GM21737 (cell line): ENCODE results near the gene ANKRD24.
"Not testable (repeated sequence)": the region's sequence is repeated elsewhere in the genome, so short reads cannot be mapped to it uniquely, and the experiment has no call there.

ENCODE experiments used
- ATAC-seq: cut with Tn5 transposase; IDR thresholded peaks from one replicate; pipeline ENCODE4 v1.9.1; 2021; ENCODE audit warnings: mild to moderate bottlenecking, moderate library complexity; ENCODE audit not compliant: unreplicated experiment

ANKRD24 gene

DNA sequence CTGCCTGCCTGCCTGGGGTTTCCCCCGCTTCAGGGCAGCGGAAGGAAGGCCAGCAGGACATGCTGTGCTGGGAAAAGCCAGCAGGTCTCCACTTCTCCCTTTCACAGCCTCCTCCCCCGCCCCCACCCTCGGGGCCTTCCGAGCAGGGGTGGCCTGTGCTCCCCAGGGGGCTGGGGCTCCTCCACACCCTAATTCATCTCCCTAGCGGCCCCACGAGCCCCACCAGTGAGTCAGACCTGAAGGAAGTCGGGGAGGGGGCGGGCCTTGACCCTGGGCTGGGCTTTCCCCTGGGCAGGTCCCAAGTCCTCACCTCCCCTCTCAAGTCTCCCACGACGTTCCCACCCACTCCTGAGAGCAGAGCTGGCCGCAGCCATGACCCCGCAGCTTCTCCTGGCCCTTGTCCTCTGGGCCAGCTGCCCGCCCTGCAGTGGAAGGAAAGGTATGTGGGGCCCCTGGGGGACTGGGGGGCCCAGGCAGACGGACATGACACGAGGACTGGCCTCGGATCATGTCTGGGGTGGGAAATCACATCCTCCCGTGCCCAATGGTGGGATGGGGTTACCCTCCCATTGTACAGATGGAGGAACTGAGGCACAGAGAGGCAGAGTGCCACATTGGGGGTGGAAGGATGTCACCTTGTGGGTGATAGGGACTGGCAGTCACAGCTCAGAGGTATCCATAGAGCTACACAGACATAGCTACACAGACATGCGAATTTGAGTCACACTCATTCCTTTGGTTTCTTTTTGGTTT lies 46.9 kb downstream of the ANKRD24 start, which contains the start of gene EBI3:
Gene EBI3 (plus strand): TSS at position 345 of the 753 bp plus-strand sequence. CDS start 28 bp downstream, at position 373.
- ATAC-seq = peak; percentile 68

DNA sequence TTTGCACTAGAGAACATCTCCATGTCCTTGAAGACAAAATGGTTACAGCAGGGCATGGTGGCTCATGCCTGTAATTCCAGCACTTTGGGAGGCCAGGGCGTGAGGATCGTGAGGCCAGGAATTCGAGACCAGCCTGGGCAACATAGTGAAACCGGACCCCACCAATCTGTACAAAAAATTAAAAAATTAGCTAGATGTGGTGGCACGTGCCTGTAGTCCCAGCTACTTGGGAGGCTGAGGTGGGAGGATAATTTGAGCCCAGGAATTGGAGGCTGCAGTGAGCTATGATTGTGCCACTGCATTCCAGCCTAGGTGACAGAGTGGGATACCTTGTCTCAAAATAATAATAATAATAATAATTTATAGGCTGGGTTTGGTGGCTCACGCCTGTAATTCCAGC lies 47.7 kb downstream of the ANKRD24 start:
- not testable (repeated sequence) for ATAC-seq

DNA sequence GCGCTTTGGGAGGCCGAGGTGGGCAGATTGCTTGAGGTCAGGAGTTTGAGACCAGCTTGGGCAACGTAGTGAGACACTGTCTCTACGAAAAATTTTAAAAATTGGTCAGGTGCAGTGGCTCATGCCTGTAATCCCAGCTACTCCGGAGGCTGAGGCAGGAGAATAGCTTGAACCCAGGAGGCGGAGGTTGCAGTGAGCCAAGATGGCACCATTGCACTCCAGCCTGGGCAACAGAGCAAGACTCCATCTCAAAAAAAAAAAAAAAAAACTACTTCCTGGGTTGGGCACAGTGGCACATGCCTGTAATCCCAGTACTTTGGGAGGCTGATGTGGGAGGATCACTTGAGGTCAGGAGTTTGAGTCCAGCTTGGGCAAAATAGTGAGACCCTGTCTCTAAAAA lies 49.0 kb downstream of the ANKRD24 start:
- not testable (repeated sequence) for ATAC-seq

DNA sequence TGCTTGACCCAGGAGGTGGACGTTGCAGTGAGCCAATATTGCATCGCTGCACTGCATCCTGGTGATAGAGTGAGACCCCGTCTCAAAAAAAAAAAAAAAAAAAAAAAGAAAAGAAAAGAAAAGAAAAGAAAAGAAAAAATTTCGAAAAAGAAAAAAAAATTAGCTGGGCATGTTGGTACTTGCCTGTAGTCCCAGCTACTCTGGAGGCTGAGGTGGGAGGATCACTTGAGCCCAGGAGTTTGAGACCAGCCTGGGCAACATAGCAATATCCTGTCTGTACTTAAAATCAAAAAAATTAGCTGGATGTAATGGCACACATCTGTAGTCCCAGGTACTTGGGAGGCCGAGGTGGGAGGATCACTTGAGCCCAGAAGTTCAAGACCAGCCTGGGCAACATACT lies 49.6 kb downstream of the ANKRD24 start:
- ATAC-seq = not testable (repeated sequence)

DNA sequence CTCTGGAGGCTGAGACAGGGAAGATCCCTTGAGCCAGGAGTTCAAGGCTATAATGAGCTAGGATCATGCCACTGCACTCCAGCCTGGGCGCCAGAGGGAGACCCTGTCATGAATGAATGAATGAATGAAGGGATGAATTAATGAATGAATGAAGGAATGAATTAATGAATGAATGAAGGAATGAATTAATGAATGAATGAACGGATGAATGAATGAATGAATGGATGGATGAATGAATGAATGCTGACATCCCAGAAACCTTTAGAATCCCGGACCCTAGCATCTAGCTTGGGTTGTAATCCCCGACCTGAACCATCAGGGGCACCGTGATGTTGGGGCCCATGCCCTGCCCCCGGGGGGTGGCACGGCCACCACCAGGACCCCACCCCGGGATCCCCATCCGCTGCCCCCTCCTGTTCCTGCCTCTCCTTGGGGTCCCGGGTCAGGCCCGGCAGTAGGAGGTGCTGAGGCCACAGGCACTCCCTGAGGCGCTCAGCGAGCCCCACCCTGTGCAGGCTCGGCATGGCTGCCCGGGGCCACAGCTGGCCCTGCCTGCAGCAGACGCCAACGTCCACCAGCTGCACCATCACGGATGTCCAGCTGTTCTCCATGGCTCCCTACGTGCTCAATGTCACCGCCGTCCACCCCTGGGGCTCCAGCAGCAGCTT lies 50.3 kb downstream of the ANKRD24 start:
- no peak for ATAC-seq

DNA sequence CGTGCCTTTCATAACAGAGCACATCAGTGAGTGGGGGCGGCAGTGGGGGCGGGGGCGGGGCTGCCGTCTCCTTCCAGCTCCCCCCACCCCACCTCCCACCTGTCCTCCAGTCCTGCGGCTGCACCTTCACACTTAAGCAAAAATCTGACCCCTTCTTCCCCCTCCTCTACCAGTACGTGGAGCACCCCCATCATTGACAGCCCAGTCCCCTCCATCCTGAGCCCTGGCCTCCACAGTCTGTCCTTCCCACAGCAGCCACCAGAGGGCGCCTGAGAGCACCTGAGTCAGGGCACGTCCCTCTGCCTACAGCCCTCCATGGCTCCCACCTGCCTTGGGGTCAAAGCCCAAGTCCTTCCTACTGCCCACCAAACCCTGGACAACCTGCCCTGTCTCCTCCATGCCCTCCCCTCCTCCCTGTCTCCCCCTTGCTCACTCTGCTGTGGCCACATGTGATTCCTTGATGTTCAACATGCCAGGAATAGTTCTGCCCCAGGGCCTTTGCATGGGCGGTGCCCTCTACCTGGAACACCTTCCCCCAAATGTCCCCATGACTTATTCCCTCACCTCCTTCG lies 50.9 kb downstream of the ANKRD24 start:
- no peak for ATAC-seq

DNA sequence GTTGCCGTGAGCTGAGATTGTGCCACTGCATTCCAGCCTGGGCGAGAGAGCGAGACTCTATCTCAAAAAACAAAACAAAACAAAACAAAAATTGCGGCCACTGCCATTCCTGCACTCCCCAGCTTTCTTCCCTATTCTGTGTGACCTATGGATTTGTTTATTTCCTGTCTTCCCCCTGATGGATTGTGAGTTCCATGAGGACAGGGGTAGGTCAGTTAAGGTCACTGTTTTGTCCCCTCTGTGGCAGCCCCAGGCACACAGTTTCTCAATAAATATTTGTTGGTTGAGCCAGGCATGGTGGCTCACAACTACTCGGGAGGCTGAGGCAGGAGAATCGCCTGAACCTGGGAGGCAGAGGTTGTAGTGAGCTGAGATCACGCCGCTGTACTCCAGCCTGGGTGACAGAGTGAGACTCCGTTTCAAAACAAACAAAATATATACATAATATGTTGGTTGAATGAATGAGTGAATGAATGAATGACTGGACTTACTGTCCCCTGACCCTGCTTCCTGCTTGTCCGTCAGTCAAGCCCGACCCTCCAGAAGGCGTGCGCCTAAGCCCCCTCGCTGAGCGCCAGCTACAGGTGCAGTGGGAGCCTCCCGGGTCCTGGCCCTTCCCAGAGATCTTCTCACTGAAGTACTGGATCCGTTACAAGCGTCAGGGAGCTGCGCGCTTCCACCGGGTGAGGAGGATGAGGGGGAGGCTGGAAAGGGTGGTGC lies 51.8 kb downstream of the ANKRD24 start:
- ATAC-seq = no peak

DNA sequence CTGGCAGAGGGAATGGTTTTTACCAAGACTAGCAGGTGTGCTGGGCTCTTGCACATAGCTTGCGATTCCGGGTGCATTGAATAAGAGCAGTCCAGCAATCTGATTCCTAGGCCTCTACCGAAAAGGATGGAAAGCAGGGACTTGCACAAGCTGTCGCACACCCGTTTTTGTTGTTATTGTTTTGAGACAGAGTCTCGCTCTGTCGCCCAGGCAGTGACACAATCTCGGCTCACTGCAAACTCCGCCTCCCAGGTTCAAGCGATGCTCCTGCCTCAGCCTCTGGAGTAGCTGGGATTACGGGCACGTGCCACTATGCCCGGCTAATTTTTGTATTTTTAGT lies 52.3 kb downstream of the ANKRD24 start:
- ATAC-seq = no peak

DNA sequence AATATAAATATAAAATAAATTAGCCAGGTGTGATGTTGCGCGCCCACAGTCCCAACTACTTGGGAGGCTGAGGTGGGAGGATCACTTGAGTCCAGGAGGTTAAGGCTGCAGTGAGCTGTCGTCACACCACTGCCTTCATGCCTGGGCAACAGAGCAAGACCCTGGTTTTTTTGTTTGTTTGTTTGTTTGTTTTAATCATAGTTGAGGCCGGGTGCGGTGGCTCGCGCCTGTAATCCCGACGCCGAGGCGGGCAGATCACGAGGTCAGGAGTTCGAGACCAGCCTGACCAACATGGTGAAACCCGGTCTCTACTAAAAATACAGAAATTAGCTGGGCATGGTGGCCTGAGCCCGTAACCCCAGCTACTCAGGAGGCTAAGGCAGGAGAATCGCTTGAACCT lies 55.0 kb downstream of the ANKRD24 start:
- not testable (repeated sequence) for ATAC-seq

DNA sequence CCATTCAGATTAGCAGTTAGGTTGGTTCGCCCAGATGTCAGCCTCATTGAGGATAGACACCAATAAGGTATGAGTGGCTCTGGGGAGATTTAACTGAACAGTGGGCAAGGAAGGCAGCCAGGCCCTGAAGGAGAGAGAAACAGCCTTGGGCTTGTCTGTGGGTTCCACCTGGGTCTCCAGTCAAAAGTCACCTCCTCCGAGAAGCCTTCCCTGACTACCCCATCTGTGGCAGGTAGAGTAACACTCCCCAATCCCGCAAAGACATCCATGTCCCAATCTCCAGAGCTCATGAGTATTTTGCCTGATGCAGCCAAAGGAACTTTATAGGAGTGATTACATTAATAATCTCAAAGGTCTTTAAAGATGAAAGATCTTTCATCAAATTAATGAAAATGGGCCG lies 56.3 kb downstream of the ANKRD24 start:
- no peak for ATAC-seq

DNA sequence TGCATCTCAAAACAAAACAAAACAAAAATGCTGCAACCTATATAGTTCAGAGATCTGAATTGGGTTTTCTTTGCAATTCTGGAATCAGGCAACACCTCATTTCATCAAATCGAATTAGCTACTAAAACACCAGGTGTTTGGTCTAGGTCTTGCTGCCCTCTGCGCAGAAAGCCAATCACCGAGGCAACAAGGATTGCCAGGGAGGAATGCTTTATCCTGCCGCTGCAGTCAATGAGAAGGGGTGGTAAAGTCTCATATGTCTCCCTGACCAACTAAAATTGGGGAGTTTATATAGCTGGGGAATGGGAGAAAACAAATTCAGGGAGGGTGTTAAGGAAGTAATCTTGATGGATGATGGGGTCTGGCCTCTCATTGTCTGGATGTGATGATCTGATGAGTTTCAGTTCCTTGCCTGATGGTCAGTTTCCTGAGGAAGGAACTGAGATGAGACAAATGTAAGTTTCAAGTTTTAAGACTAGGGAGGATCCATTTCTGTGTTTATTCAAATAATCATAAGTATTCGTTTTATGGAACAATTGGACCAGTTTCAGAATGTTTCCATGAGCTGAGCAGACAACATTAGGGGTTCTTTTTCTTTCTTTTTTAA lies 59.4 kb downstream of the ANKRD24 start:
- ATAC-seq = no peak

DNA sequence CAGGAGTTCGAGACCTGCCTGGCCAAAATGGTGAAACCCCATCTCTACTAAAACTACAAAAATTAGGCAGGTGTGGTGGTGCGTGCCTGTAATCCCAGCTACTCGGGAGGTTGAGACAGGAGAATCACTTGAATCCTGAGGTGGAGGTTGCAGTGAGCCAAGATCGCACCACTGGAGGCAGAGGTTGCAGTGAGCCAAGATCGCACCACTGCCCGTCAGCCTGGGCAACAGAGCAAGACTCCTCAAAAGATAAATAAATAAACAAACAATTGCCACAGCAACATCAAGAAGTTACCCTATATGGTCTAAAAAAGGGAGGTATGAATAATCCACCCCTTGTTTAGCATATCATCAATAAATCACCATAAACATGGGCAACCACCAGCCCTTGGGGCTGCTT lies 63.4 kb downstream of the ANKRD24 start:
- not testable (repeated sequence) for ATAC-seq

DNA sequence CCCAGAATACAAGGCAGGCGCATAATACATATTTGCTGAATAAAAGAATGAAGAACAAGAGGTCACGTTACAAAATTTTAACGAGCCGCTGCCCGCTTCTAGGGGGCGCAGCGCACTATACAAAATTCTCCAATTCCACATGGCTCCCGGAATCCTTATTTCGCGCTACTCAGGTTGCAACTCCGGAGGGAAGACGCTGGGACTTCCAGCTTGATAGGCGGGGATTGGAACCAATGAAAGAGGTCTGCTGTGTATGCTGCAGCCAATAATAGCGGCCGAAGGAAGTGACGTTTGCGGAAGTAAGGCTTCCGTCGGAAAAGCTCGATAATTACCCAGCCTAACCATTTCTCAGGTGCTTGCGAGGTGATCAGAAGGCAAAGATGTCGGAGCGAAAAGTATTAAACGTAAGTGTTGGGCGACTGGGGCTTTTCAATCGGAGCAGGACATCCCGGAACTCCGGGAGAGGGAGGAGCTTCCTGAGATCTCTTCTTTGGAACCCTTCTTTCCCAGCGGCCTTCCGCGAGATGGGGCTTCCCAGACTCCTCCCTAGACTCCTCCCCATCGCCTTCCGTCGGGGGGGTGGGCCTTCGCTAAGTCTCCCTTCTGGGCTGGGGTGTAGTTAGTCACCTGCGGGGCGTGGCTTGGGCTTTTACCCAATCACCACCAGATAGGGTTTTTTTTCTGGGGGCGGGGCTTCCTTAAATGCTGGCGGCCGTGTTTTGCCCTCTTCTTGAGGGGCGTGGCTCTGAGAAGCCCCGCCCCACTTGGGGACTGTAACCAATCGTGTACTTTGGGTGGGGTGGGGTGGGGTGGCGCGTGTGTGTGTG lies 64.5 kb downstream of the ANKRD24 start, which contains the start of gene YJU2:
Gene YJU2 (plus strand): TSS at position 314 of the 827 bp plus-strand sequence. CDS start 67 bp downstream, at position 381.
- peak; percentile 82 for ATAC-seq

DNA sequence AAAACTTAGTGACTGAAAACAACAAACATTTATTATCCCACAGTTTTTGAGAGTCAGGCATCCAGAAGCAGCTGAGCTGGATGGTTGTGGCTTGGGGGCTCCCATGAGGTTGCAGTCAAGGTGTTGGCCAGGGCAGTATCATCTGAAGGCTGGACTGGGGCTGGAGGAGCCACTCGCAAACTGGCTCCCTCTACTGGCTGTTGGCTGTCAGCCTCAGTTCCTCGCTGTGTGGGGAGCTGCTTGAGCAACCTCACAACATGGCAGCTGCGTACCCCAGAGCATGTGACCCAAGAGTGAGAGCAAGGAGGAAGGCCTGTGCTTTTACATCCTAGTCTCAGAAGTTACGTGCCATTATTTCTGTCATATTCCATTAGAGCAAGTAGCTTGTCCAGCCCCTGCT lies 74.1 kb downstream of the ANKRD24 start:
- ATAC-seq = no peak

DNA sequence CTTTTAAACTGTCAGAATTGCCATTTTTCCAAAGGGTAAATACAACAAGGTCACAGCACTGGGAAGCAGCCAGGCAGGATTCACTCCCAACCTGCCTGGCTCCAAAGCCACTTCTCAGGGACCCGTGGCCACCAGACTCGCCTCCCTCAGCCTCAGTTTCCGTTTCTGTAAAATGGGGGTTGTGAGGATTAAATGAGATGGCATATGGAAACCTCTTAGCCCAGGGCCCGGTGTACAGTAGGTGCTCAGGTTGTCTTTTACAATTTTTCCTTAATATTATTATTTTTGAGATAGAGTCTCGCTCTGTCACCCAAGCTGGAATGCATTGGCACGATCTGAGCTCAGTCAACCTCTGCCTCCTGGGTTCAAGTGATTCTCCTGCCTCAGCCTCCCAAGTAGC lies 74.5 kb downstream of the ANKRD24 start:
- ATAC-seq = no peak

DNA sequence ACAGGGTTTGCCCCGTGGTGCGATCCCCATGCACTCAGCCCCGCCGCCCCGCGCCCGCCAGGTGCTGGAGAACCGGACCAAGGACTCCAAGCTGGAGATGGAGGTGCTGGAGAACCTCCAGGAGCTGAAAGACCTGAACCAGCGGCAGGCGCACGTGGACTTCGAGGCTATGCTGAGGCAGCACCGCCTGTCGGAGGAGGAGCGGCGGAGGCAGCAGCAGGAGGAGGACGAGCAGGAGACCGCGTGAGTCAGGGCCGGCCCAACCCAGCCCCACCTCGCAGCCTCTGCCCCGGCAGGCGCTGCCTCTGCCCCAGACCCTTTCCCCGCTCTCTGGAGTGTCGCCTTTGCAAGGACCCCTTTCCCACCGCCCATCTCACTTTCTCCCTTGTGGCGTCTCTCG lies 75.7 kb downstream of the ANKRD24 start:
- no peak for ATAC-seq

DNA sequence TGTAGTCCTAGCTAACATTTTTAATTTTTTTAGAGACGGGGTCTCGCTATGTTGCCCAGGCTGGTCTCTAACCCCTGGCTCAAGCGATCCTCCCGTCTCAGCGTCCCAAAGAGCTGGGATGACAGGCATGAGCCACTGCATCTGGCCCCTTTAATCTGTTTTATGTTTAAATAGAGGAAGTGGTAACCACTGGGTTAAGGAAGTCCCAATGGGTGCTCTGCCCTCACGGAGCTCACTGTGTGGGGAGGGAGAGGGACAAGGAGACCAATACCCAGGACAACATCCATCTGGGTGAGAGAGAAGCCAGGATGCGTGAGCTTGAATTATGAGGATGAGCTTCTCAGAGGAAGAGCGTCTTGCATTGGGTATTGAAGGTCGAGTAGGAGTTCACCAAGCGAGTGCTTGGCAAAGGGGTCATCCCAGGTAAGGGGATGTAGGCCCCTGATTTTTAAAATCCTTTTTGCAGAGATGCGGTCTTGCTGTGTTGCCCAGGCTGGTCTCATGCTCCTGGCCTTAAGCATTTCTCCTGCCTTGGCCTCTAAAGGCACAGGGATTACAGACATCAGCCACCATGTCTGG lies 78.2 kb downstream of the ANKRD24 start:
- ATAC-seq = no peak

DNA sequence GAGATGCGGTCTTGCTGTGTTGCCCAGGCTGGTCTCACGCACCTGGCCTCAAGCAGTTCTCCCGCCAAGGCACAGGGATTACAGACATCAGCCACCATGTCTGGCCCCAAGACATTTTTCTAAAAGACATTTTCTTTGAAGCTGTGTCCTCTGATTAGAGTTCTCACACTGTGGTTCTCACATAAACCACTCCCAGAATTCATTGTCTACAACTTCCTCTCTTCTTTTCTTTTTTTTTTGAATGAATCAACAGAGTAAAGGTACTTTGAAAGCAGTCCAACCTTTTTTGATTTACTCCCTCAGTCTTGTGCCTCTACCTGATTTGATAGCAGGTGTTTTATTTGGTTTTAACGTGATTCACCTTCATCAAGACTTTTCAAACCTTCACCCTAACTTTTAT lies 82.3 kb downstream of the ANKRD24 start:
- no peak for ATAC-seq

DNA sequence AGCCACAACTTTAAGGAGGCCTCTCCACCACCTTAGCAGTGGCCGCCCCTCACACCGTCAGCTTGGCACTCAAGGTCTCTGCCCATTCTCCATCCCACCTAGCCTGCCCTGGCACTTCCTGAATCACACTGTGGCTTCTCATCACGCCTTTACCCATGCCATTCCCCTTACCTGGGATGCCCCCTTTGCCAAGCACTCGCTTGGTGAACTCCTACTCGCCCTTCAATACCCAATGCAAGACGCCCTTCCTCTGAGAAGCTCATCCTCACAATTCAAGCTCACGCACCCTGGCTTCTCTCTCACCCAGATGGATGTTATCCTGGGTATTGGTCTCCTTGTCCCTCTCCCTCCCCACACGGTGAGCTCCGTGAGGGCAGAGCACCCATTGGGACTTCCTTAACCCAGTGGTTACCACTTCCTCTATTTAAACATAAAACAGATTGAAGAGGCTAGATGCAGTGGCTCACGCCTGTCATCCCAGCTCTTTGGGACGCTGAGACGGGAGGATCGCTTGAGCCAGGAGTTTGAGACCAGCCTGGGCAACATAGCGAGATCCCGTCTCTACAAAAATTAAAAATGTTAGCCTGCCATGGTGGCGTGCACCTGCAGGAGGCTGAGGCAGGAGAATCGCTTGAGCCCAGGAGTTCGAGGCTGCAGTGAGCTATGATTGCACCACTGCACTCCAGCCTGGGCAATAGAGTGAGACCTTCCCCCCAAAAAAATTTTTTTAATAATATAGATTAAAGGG lies 83.9 kb downstream of the ANKRD24 start:
- ATAC-seq = no peak
